Panc1 (cell line): ENCODE results near the gene EIF5A.

Experiments
- CTCF ChIP-seq: fragments of 450-650 bp; IDR thresholded peaks from 2 replicates; pipeline ENCODE4 v1.5.1; 2017; ENCODE audit warnings: mild to moderate bottlenecking
- POLR2AphosphoS5 ChIP-seq: IDR thresholded peaks from 2 replicates; pipeline ENCODE4 v1.6.1; 2012; ENCODE audit warnings: mild to moderate bottlenecking, low read depth, low read length, moderate library complexity
- REST ChIP-seq, 2 experiments: IDR thresholded peaks; 2 replicates each; pipeline ENCODE4 v1.6.1; 2011 to 2012; ENCODE audit warnings: low read depth in 2 of 2, control low read depth in 1 of 2, low read length in 1 of 2, mild to moderate bottlenecking in 1 of 2, moderate library complexity in 1 of 2; ENCODE audit not compliant: insufficient read depth in 1 of 2
- TCF7L2 ChIP-seq: IDR thresholded peaks from 2 replicates; pipeline ENCODE4 v1.6.1; 2011; ENCODE audit warnings: mild to moderate bottlenecking, low read depth, low read length, inconsistent platforms

GRCh38 chr17:7259555-7259889 lies 47.9 kb upstream of the EIF5A start:
- TF ChIP-seq CTCF: no peak
- TF ChIP-seq REST (IDR thresholded peaks at IDR 0.05; ENCODE audit: insufficient read depth in 1 of 2, low read depth in 2 of 2, low read length in 1 of 2): no peak
- TF ChIP-seq POLR2AphosphoS5: no peak
- TF ChIP-seq TCF7L2: no peak
